B cell (primary cell): ENCODE data around the gene THRA. TPM values are rescaled to one million over a fixed set of nuclear protein-coding genes. Genes with fewer than 3 reads are reported as not detected.

Experiments
- ATAC-seq: fragments of 200-7000 bp; cut with Tn5 transposase; one replicate; pipeline ENCODE4 v1.10.0; 2021; ENCODE audit warnings: low read depth, mild to moderate bottlenecking, moderate number of reproducible peaks, moderate library complexity
- CTCF ChIA-PET: fragments of 350-600 bp; sonication (Branson Sonifier 250); formaldehyde crosslinking; loops from one replicate; lab custom pipeline; 2021; ENCODE audit warnings: antibody characterized with exemption, inconsistent platforms; lab: Charles Lee
- POLR2A ChIA-PET: fragments of 350-600 bp; sonication (Branson Sonifier 250); formaldehyde crosslinking; loops from one replicate; lab custom pipeline; 2021; ENCODE audit warnings: antibody characterized with exemption; lab: Charles Lee
- DNase-seq: peaks from one replicate; pipeline ENCODE4 v3.0.0; 2013
- H2AFZ ChIP-seq: 2 replicates; pipeline ENCODE4 v1.6.1; 2012; ENCODE audit warnings: mild to moderate bottlenecking, low read depth, low read length; ENCODE audit not compliant: insufficient read depth, poor library complexity, severe bottlenecking
- H3K27ac ChIP-seq, 2 donors: 1 replicate in 1 of 2; 2 replicates in 1 of 2; pipeline ENCODE4 v1.5.1; 2012 to 2013; ENCODE audit warnings: low read length in 2 of 2, mild to moderate bottlenecking in 2 of 2, moderate library complexity in 1 of 2
- H3K27me3 ChIP-seq, 4 experiments: fragments of 200-600 bp in 1 of 4; sonication (generic) in 1 of 4; replicated peaks in 1 of 4; 1 replicate in 2 of 4; 2 replicates in 2 of 4; pipeline versions ENCODE4 v1.6.1 to v1.7.0; 2013 to 2016; ENCODE audit warnings: low read length in 3 of 4, mild to moderate bottlenecking in 2 of 4, mixed read lengths in 1 of 4, moderate library complexity in 1 of 4; ENCODE audit not compliant: insufficient read depth in 4 of 4, control insufficient read depth in 3 of 4; ENCODE audit errors: control extremely low read depth in 1 of 4
- H3K36me3 ChIP-seq, 2 experiments: replicated peaks in 1 of 2; 1 replicate in 1 of 2; 2 replicates in 1 of 2; pipeline versions ENCODE4 v1.6.1 to v1.7.1; 2013; ENCODE audit warnings: low read length in 1 of 2; ENCODE audit not compliant: insufficient read depth in 2 of 2, control insufficient read depth in 1 of 2; ENCODE audit errors: control extremely low read depth in 1 of 2, extremely low read depth in 1 of 2
- H3K4me1 ChIP-seq, 2 donors: fragments of 200-600 bp in 1 of 2; sonication (generic) in 1 of 2; 1 replicate in 1 of 2; 2 replicates in 1 of 2; pipeline versions ENCODE4 v1.5.1 to v1.6.1; 2013 to 2017; ENCODE audit warnings: low read length in 2 of 2; ENCODE audit not compliant: control insufficient read depth in 2 of 2, insufficient read depth in 2 of 2
- H3K4me2 ChIP-seq: replicated peaks from 2 replicates; pipeline ENCODE3; 2012; ENCODE audit warnings: mild to moderate bottlenecking, low read depth, low read length; ENCODE audit not compliant: poor library complexity, severe bottlenecking
- H3K4me3 ChIP-seq, 5 experiments: fragments of 200-600 bp in 1 of 5; sonication (generic) in 1 of 5; 1 replicate in 3 of 5; 2 replicates in 2 of 5; pipeline versions ENCODE4 v1.5.1 to v1.7.0; 2011 to 2016; ENCODE audit warnings: low read length in 4 of 5, mild to moderate bottlenecking in 4 of 5, low read depth in 2 of 5, control low read depth in 1 of 5, moderate library complexity in 1 of 5; ENCODE audit not compliant: insufficient read depth in 1 of 5; ENCODE audit errors: control extremely low read depth in 1 of 5, extremely low read depth in 1 of 5
- H3K79me2 ChIP-seq: fragments of 200-600 bp; sonication (generic); one replicate; pipeline ENCODE4 v1.6.0; 2016; ENCODE audit warnings: low read length; ENCODE audit not compliant: control insufficient read depth, insufficient read depth
- H3K9ac ChIP-seq: fragments of 200-600 bp; sonication (generic); 2 replicates; pipeline ENCODE4 v1.6.1; 2017; ENCODE audit warnings: mild to moderate bottlenecking, low read length, moderate library complexity
- H3K9me3 ChIP-seq, 3 donors: one replicate each; pipeline versions ENCODE4 v1.6.1 to v1.7.1; 2013; ENCODE audit warnings: low read length in 2 of 3; ENCODE audit not compliant: control insufficient read depth in 2 of 3, insufficient read depth in 1 of 3; ENCODE audit errors: control extremely low read depth in 1 of 3
- H4K20me1 ChIP-seq: 2 replicates; pipeline ENCODE4 v1.6.0; 2012; ENCODE audit warnings: mild to moderate bottlenecking, low read length; ENCODE audit not compliant: insufficient read depth, control insufficient read depth, poor library complexity, severe bottlenecking
- H3K27ac Mint-ChIP-seq: one replicate; pipeline ENCODE4 v1.8.0; 2021; ENCODE audit warnings: mixed read lengths
- H3K27me3 Mint-ChIP-seq: one replicate; pipeline ENCODE4 v1.8.0; 2021; ENCODE audit warnings: mixed read lengths
- H3K4me1 Mint-ChIP-seq: one replicate; pipeline ENCODE4 v1.8.0; 2021; ENCODE audit warnings: mixed read lengths
- H3K4me3 Mint-ChIP-seq: one replicate; pipeline ENCODE4 v1.8.0; 2021; ENCODE audit warnings: mixed read lengths
- H3K9me3 Mint-ChIP-seq: one replicate; pipeline ENCODE4 v1.8.0; 2022; ENCODE audit warnings: mixed read lengths; ENCODE audit not compliant: insufficient read depth
- EZH2 ChIP-seq: IDR thresholded peaks from 2 replicates; pipeline ENCODE4 v1.6.1; 2012; ENCODE audit warnings: borderline replicate concordance, low read depth, mild to moderate bottlenecking, moderate library complexity, low read length; ENCODE audit not compliant: insufficient read depth, poor library complexity, severe bottlenecking
- WGBS: methylation state at CpG from one replicate; pipeline ENCODE4 v1.1.5; 2013; ENCODE audit warnings: missing lambda C conversion rate; ENCODE audit not compliant: insufficient coverage; 5-methylcytosine and 5-hydroxymethylcytosine counted together
- intact Hi-C: fragments of 100-400 bp; cut with micrococcal nuclease; formaldehyde crosslinking; loops from one replicate; pipeline ENCODE4 v1.10.0; 2022
- polyA plus RNA-seq: library from polyadenylated mRNA; depleted of rRNA; stranded (reverse); fragments of >200 nt; gene quantifications from 2 replicates; pipeline ENCODE4 v1.2.3, GENCODE V29; 2012
- total RNA-seq, 2 donors: library from RNA; stranded (reverse); fragments of 120-200 nt in 1 of 2; gene quantifications; 1 replicate in 1 of 2; 2 replicates in 1 of 2; pipeline versions ENCODE4 v1.2.3 to v1.2.4, GENCODE V29; 2013 to 2022
- TF ChIP-seq, protein P1 (sequence below): fragments of 200-600 bp; IDR thresholded peaks from one replicate; pipeline ENCODE4 v1.8.0; 2022; ENCODE audit warnings: antibody characterized with exemption, mild to moderate bottlenecking

THRA gene
- total and polyA plus RNA-seq, 2 donors (not counting 1 experiment from before 2014, with no cell fraction given), result 8.0 to 17.1 TPM

- Histone ChIP-seq H3K79me2 (peaks cover 3% of the 10 kb centered on the region), H3K27ac (no peak overlapping the region), H3K4me1 (peaks cover 18 to 27% of the 10 kb centered on the region in 2 donors), H3K4me3 (no peak overlapping the region), H3K27me3 (no peaks in the 10 kb centered on the region), H3K9ac (no peak overlapping the region), H4K20me1 (no peaks in the 10 kb centered on the region), H3K9me3 (peaks cover 0 to 1% (median 0%) of the 10 kb centered on the region in 3 donors), H3K4me2 (no peak overlapping the region), H2AFZ (no peak overlapping the region), H3K36me3 (peaks cover 2 to 52% of the 10 kb centered on the region in 2 experiments)
- CTCF ChIA-PET, result interaction anchor here (0.7 to 5.0 kb wide), 4 partner anchors 16 to 64 kb away, joined by 3 to 40 read pairs (median 6); no protein-coding TSS in a partner anchor
- WGBS, result 96% methylated on average over 9 of the region's 18 CpGs
- Mint-ChIP-seq H3K9me3 (no peaks in the 10 kb centered on the region), H3K27me3 (no peaks in the 10 kb centered on the region), H3K4me1 (peaks cover 28% of the 10 kb centered on the region), H3K4me3 (no peak overlapping the region), H3K27ac (no peak overlapping the region)
- no peak for TF ChIP-seq EZH2
- TF ChIP-seq, protein P1, sequence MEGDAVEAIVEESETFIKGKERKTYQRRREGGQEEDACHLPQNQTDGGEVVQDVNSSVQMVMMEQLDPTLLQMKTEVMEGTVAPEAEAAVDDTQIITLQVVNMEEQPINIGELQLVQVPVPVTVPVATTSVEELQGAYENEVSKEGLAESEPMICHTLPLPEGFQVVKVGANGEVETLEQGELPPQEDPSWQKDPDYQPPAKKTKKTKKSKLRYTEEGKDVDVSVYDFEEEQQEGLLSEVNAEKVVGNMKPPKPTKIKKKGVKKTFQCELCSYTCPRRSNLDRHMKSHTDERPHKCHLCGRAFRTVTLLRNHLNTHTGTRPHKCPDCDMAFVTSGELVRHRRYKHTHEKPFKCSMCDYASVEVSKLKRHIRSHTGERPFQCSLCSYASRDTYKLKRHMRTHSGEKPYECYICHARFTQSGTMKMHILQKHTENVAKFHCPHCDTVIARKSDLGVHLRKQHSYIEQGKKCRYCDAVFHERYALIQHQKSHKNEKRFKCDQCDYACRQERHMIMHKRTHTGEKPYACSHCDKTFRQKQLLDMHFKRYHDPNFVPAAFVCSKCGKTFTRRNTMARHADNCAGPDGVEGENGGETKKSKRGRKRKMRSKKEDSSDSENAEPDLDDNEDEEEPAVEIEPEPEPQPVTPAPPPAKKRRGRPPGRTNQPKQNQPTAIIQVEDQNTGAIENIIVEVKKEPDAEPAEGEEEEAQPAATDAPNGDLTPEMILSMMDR, result no peak
- intact Hi-C loops, result no loop called here
- POLR2A ChIA-PET, result interaction anchor here (0.6 kb wide), 2 partner anchors 38 to 40 kb away, joined by 7 to 9 read pairs; no protein-coding TSS in a partner anchor
- DNase-seq, result no peak
- ATAC-seq, result no peak
These were observed 29.1 kb downstream of the THRA start for GRCh38 chr17:40091691-40092397.

GRCh38 chr17:40092581-40092980, 29.8 kb downstream of the THRA start:
- Mint-ChIP-seq H3K27ac (no peak overlapping the region), H3K4me3 (no peak overlapping the region), H3K9me3 (no peaks in the 10 kb centered on the region), H3K27me3 (no peaks in the 10 kb centered on the region), H3K4me1 (peaks cover 36% of the 10 kb centered on the region)
- peaks cover 0 to 6% (median 0%) of the 10 kb centered on the region in 3 donors for H3K9me3 ChIP-seq
- intact Hi-C loops, result no loop called here
- no peak overlapping the region for H3K27ac ChIP-seq
- no peak overlapping the region for H3K4me2 ChIP-seq
- no peak overlapping the region for H3K9ac ChIP-seq
- H3K79me2 ChIP-seq, result no peaks in the 10 kb centered on the region
- no peaks in the 10 kb centered on the region for H4K20me1 ChIP-seq
- no peak overlapping the region for H3K4me3 ChIP-seq
- no peak for DNase-seq
- CTCF ChIA-PET, result interaction anchor here (0.6 to 5.0 kb wide), 6 partner anchors 10 to 80 kb away, joined by 3 to 40 read pairs (median 4); no protein-coding TSS in a partner anchor
- H2AFZ ChIP-seq, result no peak overlapping the region
- H3K36me3 ChIP-seq, result peaks cover under 1 to 50% of the 10 kb centered on the region in 2 experiments
- no CpG with 5 or more reads among the region's 3 CpGs for WGBS
- H3K27me3 ChIP-seq, result no peaks in the 10 kb centered on the region
- TF ChIP-seq EZH2, result no peak
- TF ChIP-seq, protein P1, result no peak
- peaks cover 26 to 35% of the 10 kb centered on the region in 2 donors for H3K4me1 ChIP-seq
- no peak for ATAC-seq
- POLR2A ChIA-PET, result interaction anchor here (0.6 kb wide), 1 partner anchor 31 kb away, joined by 3 read pairs; no protein-coding TSS in a partner anchor
